Neural cell (in vitro differentiated cells): ENCODE data around the gene RYR2.

Source experiments
- CTCF ChIP-seq: fragments of 450-650 bp; IDR thresholded peaks from 2 replicates; pipeline ENCODE4 v1.5.1; 2014; ENCODE audit warnings: antibody characterized with exemption, mild to moderate bottlenecking, moderate library complexity; ENCODE audit not compliant: poor library complexity, severe bottlenecking
- EP300 ChIP-seq: fragments of 450-650 bp; conservative IDR thresholded peaks from 2 replicates; pipeline ENCODE4 v1.6.1; 2014; ENCODE audit warnings: antibody characterized with exemption, mild to moderate bottlenecking, moderate library complexity; ENCODE audit not compliant: poor library complexity, severe bottlenecking
- EZH2 ChIP-seq: fragments of 200-600, 300-800 bp; shearing (Covaris generic), sonication (generic); IDR thresholded peaks from 2 replicates; pipeline ENCODE4 v1.6.1; 2014; ENCODE audit warnings: antibody characterized with exemption, low read length, borderline replicate concordance, mild to moderate bottlenecking; ENCODE audit not compliant: insufficient read depth, poor library complexity, severe bottlenecking
- MXI1 ChIP-seq: fragments of 450-650 bp; conservative IDR thresholded peaks from 2 replicates; pipeline ENCODE4 v1.6.1; 2014; ENCODE audit warnings: antibody characterized with exemption, mild to moderate bottlenecking; ENCODE audit not compliant: poor library complexity, severe bottlenecking
- POLR2AphosphoS5 ChIP-seq: IDR thresholded peaks from 2 replicates; pipeline ENCODE4 v1.6.1; 2012
- RAD21 ChIP-seq: fragments of 450-650 bp; conservative IDR thresholded peaks from 2 replicates; pipeline ENCODE4 v1.6.1; 2014; ENCODE audit warnings: antibody characterized with exemption, mild to moderate bottlenecking, moderate library complexity
- SMC3 ChIP-seq: fragments of 450-650 bp; conservative IDR thresholded peaks from 2 replicates; pipeline ENCODE4 v1.6.1; 2014; ENCODE audit warnings: antibody characterized with exemption, mild to moderate bottlenecking, moderate library complexity; ENCODE audit not compliant: poor library complexity
- TAF1 ChIP-seq: IDR thresholded peaks from 2 replicates; pipeline ENCODE4 v1.6.1; 2012; ENCODE audit warnings: low read depth
- TF ChIP-seq, protein P1 (sequence below): IDR thresholded peaks from 2 replicates; pipeline ENCODE4 v1.6.1; 2012; ENCODE audit warnings: borderline replicate concordance

DNA sequence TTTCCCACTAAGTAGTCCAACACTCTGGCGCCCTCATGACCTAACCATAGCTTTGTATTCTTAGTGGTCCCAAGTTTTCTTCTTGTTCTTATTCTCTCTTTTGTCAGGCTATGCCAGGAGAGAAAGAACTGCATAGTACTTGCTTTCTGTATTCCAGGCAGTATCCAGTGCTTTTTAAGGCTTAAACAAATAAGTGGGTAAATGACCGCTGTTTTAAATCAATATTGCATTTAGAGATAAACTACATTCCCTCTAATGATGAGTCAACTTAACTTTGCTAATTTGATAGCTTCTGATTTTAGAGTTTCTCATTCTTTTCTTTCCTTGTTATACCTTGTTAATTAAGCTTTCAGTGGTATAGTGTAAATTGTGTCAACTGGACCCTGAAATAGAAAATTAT, 709.1 kb downstream of the RYR2 start:
- no peak for TF ChIP-seq POLR2AphosphoS5
- no peak for TF ChIP-seq CTCF
- TF ChIP-seq, protein P1, sequence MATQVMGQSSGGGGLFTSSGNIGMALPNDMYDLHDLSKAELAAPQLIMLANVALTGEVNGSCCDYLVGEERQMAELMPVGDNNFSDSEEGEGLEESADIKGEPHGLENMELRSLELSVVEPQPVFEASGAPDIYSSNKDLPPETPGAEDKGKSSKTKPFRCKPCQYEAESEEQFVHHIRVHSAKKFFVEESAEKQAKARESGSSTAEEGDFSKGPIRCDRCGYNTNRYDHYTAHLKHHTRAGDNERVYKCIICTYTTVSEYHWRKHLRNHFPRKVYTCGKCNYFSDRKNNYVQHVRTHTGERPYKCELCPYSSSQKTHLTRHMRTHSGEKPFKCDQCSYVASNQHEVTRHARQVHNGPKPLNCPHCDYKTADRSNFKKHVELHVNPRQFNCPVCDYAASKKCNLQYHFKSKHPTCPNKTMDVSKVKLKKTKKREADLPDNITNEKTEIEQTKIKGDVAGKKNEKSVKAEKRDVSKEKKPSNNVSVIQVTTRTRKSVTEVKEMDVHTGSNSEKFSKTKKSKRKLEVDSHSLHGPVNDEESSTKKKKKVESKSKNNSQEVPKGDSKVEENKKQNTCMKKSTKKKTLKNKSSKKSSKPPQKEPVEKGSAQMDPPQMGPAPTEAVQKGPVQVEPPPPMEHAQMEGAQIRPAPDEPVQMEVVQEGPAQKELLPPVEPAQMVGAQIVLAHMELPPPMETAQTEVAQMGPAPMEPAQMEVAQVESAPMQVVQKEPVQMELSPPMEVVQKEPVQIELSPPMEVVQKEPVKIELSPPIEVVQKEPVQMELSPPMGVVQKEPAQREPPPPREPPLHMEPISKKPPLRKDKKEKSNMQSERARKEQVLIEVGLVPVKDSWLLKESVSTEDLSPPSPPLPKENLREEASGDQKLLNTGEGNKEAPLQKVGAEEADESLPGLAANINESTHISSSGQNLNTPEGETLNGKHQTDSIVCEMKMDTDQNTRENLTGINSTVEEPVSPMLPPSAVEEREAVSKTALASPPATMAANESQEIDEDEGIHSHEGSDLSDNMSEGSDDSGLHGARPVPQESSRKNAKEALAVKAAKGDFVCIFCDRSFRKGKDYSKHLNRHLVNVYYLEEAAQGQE, result no peak
- TF ChIP-seq EZH2, result no peak
- TF ChIP-seq EP300, result no peak
- no peak for TF ChIP-seq SMC3
- no peak for TF ChIP-seq MXI1
- TF ChIP-seq RAD21, result no peak
- no peak for TF ChIP-seq TAF1
